NCI-H1105 (cell line): ENCODE results near the gene SNAPC2.
A peak's percentile ranks its signal among the peaks of the same experiment; 100 is the strongest.
"Not testable (repeated sequence)": the region's sequence is repeated elsewhere in the genome, so short reads cannot be mapped to it uniquely, and the experiment has no call there.

Source experiments
- DNase-seq: peaks from one replicate; lab custom pipeline; 2025; lab: John Stamatoyannopoulos, UW

SNAPC2 gene

DNA sequence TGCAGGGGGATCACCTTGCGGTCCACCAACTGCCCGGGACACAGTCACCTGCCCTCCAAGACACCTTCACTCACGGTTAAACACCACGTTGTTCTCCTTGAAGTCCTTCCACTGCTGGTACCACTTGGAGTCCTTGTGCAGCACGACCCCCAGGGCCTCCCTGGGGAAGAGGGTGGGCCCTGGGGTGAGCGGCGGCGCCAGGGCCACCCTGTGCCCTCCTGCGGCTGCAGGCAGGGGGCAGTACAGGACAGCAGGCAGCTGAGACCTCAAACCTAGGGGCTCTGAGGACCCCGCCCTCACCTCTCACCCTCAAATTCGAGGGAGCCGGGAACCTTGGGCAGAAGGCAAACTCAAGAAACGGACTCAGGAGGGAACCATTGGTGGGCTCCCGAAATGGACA is 13.3 kb downstream of the SNAPC2 start:
- no peak for DNase-seq

DNA sequence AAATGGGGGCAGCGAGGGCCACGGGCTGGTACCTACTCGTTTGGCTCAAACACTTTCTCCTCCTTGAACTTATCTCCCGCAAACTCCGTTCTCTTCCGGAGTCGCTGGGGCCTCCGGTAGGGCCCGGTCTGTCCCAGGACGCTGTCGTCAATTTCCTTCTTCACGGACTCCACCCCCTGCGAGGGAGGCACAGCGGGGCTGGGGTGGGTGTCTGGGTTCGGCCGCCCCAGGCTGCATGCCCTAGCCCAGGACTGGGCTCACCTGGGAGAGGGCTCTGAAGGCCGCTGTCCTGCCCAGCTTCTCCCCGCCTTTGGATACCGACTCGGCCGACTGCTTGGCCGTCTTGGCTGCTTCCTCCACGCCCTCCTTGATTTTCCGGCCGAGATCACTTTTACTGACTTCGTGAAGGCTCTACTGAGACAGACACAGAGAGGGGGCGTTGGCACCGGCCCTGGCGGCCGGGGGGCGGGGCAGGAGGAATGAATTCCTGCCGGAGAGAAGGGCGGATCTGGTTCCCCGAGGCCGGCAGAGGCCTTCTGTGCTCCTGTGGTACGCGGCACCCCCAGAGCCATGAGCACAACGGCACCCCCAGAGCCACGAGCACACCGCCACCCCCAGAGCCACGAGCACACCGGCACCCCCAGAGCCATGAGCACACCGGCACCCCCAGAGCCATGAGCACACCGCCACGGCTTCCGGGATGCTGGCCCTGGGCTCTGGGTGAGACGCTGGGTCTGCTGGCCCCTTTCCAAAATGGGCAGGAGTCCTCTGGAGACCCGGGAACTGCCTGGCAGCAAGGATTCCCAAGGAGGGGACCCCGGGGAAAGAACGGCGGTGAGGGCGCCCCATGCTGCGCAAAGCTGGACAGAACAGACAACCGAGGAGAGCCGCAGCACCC is 13.9 kb downstream of the SNAPC2 start:
- no peak for DNase-seq

DNA sequence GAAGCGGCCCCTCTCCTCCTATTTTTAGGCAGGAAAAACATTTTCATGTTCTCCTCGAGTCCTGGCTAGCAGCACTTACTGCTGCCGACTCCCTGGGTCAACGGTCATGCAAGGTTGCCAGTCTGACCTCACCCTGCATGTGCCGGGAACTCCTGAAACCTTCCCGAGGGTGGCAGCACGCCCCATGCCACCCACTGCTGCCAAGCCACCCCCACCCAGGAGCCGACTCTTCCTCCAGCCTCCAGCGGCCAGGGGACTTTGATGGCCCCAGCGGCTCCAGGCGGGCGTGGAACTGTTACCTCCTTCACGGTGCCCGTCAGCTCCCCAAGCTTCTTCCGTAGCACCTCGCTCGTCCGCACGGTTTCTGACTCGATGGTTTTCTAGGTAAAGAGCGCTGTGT is 14.6 kb downstream of the SNAPC2 start:
- DNase-seq: no peak

DNA sequence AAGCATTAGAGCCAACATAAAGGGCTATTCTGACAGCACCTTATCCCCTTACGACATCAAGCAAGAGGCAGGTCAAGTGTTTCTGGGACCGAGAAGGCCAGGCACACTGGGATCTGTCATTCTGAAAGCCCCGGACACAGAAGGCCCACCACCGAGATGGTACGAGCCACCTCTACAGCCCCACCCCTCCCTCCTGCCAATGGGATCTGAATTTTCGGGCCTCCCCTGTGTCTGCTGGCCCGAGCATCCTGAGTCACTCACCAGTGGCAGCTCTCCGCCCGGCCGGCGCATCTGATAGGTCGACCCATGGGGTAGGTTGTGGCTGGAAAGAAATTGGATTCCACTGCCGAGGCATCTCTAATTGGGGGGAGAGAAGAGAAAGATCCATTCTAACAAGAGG is 20.7 kb downstream of the SNAPC2 start:
- DNase-seq: no peak

GRCh38 chr19:7941895-7942596 is 21.9 kb downstream of the SNAPC2 start:
- no peak for DNase-seq

DNA sequence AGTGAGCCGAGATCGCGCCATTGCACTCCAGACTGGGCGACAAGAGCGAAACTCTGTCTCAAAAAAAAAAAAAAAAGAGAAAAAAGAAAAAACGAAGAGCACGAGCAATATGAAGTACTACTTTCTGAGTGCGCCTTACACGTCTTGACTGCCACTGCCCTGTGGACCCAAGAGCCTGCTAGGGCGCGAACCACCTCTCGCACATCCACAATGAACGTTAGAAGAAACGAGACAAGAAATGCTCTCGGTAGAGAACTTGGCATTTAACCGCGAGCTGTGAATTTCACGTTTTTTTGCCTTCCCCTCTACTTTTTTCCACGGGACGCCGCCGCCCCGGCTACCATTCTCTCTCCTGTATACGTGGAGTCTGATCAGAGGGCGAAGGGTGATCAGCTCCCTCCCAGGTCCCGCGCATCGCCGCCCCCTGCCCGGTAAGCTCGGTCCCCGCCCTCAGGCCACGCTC is 22.9 kb downstream of the SNAPC2 start:
- DNase-seq: no peak

DNA sequence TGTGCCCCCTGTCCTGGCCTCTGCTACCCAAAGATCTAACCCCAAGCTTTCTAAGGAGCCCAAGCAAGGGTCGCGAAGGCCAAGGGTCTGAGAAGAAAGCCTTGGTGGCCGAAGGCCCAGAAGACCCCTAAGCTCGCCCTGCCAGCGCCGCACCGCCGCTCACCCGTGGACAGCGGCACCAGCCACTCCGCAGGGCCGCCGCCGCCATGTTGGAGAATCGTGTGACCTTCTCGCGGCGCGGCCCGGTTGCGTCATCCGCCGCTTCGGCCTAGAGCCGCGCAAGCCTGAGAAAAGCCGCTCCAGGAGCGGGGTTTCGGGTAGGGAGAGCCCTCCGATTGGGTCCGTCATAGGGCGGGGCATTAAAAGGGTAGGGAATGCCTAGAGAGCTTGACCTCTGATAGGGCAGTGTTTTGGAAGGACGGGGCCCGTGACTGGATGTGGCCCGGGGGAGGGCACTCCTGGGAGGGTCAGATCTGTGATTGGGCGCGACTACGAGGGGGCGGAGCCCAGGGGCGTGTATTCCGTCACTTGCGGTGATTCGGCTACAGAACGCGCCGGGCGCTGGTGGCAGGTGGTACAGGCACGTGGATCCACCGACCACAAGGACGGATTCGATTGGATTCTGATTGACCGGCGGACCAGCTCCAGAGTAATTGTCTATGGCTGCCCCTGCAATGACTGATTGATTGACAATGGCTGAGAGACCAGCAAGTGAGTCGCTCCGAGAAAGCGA is 23.5 kb downstream of the SNAPC2 start, which contains the start of gene TIMM44:
TSS of gene TIMM44 (minus strand) at position 223 of the 733 bp plus-strand sequence. CDS start at position 208, 15 bp downstream.
- DNase-seq: peak; percentile 99

DNA sequence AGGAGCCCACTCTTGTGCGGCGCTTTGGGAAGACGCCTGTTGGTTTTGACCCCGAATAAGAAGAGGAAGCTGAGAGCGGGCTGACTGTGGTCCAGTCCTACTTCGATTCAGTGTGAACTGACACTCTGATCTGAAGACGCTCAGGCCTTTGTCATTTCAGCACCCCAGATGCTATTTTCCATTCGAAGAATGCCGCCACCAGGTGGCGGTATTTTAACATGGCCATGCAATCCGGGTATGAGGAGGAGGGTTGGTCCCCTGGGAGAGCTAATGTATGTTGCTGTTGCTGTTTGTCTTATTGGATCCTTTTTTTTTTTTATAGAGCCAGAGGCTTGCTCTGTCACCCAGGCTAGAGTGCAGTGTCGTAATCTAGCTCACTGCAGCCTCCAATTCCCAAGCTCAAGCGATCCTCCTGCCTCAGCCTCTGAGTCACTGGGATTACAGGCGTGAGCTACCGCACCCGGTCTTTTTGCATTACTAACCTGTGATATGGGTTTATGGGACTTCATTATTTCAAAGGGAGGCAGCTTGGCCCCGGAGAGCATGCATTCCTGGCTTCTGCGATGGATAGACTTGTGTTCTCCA is 24.1 kb downstream of the SNAPC2 start:
- peak; percentile 85 for DNase-seq

DNA sequence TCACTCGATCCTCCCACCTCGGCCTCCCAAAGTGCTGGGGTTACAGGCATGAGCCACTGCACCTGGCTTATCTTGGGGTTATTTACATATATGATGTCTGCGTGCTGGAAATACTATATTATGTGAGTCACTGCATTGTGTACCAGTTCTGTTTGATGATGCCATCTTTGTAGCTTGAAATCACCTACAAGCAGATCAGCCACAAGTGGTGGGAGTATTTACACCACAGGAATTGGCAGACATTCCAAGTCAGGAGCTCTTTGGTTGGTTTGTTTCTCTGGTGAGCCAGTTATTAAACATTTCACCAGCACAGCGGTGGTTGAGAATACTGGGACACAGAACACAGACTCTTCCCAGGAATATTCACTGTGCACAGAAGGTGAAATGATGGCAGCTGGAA is 27.8 kb downstream of the SNAPC2 start:
- no peak for DNase-seq

DNA sequence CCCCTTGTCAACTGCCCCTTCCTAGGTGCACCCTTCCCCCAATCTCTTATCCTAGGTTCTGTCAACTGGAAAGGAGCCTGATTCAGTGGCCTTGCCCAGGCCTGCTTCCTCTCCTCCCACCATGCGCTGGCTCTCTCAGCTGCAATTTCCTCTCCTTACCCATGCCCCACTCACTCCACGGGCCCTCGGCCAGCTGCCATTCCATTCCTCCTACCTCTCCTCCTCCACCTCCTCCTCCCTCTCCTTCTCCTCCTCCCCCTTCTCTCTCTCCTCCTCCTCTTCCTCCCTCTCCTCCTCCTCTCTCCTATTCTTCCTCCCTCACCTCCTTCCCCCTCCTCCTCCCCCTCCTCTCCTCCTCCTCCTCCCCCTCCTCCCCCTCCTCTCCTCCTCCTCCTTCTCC is 32.9 kb downstream of the SNAPC2 start:
- no peak for DNase-seq

DNA sequence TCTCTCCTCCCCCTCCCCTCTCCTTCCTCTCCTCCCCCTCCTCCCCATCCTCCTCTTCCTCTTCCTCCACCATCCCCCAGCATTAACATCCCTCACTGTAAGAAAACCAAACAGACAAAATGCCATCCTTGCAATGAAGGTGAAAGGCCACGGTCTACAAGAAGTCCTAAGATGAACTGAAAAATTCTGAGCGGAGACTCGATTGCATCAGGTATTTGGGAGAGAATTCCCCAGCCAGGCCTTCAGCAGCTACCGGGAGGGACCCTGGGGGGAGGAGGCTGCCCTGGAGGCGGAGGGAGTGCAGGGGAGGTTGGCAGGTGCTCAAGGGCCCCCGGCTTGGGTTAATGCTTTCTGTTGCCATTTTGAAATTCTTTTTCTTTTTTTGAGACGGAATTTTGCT is 33.4 kb downstream of the SNAPC2 start:
- DNase-seq: no peak

DNA sequence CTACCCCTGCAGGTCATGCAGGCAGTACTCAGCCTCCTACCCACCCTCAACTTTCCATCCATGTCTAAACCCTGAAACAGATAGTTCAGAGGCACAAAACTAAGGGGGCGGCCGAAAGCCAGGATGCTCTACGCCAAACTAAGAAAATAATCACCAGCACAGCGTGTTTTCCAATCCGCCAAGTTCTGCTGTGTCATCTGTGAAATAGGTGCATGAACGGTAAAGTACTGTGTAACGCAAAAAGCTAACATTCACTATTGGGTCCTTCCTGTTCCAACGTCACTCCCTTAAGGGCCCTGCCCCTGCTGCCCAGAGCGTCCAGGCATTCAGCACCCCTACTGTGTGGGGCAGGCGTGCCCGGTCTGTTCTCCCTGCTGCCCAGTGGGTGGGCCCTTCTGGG is 35.6 kb downstream of the SNAPC2 start:
- no peak for DNase-seq

- DNase-seq: no peak
Observed at GRCh38 chr19:7959211-7959610, 39.1 kb downstream of the SNAPC2 start.

GRCh38 chr19:7961082-7961481 is 40.9 kb downstream of the SNAPC2 start:
- not testable (repeated sequence) for DNase-seq

DNA sequence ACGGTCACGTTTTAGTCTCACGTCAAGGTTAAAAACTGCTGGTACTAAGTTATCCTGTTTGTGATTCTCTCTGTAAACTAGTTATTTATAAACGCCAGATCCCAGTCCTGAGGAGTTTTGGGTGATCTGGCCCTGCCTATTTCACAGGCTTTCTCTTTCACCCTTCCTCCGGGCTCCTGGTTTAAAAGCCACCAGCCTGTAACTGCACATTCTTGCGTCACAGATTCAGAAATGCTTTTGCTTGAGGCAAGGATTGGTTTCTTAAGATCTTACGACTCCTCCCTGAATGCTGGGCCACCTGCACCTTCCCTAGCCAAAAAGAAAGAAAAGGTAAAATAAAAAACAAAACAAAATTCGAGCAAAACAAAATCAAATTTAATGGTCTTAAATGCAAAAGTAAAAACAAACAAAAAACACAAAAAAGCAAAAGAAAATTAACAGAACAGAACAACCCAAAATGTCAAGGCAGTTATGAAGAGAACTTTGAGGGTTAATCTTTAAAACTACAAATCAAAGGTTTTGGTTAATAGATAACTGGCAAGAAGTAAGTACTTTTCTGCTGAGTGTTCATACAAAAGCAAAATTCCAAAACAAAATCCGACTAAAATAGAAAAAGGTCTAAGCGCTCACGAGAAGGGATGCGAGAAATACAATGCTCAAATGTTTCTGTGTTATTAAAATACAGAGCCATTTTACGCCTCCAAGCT is 41.9 kb downstream of the SNAPC2 start:
- no peak for DNase-seq

DNA sequence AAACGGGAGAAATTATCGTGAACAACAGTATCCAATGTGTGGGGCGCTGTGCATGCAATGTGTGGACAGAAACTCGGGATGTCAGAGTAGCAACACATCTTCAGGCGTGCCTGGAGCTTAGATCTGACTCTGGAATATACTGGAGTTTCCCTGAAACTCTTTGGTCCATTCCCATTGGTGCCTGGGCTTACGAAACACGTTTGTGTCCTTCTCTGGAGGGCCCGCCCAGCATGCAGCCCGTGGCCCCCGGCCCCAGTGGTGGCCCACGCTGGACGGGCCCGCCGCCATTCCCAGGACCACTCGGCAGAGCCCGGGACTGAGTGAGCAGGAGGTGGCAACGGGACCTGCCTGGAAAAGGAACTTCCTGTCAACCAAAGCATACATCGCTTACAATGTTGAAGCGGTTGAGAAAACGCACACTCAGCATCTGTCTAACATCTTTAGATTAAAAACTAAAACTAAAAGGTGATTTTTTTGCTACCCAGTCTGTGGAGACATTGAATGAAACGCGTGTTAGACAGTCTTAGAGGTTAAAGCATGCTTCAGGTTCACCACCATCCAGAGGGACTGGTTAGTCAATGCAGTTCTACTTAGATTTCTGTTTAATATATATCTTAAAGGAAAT is 42.6 kb downstream of the SNAPC2 start:
- DNase-seq: no peak

DNA sequence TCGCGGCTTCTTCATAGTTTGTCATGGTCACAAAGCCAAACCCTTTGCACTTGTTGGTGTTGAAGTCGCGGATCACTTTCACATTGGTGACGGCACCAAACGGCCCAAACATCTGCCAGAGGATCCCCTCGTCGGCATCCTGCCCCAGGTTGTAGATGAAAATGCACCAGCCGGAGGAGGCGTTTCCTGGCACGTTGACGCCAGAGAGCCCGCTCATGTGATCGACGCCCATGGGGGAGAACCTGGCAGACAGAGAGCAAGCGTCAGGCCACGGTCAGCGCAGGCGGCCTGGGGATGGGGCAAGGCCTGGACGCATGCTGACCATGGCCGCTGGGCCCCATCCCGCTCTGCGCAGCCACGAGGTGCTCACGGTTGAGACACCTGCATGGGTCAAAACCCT is 43.4 kb downstream of the SNAPC2 start:
- no peak for DNase-seq

GRCh38 chr19:7965259-7965841 is 45.2 kb downstream of the SNAPC2 start:
- no peak for DNase-seq

GRCh38 chr19:7965921-7966665 is 46.0 kb downstream of the SNAPC2 start:
- DNase-seq: no peak
